NCI-H1092 (cell line): Measurements from ENCODE around the gene TMEM130.

ENCODE experiments used
- DNase-seq: peaks from one replicate; lab custom pipeline; 2025; lab: John Stamatoyannopoulos, UW

TMEM130 gene

GRCh38 chr7:98807068-98808048, 62.5 kb downstream of the TMEM130 start:
- DNase-seq: no peak

- no peak for DNase-seq
Measured at GRCh38 chr7:98805956-98806838, 63.6 kb downstream of the TMEM130 start.

- no peak for DNase-seq
Measured at GRCh38 chr7:98802781-98803110, 67.1 kb downstream of the TMEM130 start.

- DNase-seq: peak; percentile 89
Measured at GRCh38 chr7:98802088-98802780, 67.6 kb downstream of the TMEM130 start.

- no peak for DNase-seq
Measured at GRCh38 chr7:98800996-98801395, 68.8 kb downstream of the TMEM130 start.

- no peak for DNase-seq
Measured at GRCh38 chr7:98797150-98797549, 72.7 kb downstream of the TMEM130 start.
